HFF-Myc (cell line): ENCODE data around the gene RAB29.
A peak's percentile ranks its signal among the peaks of the same experiment; 100 is the strongest.

ENCODE experiments used
- DNase-seq: peaks from one replicate; pipeline ENCODE4 v3.0.0-alpha.2; 2011; ENCODE audit warnings: low read depth; ENCODE audit errors: extremely low read depth
- H3K4me3 ChIP-seq: replicated peaks from 2 replicates; pipeline ENCODE4 v1.5.1; 2011; ENCODE audit warnings: low read depth, mild to moderate bottlenecking, control low read depth, low read length
- CTCF ChIP-seq: IDR thresholded peaks from 2 replicates; pipeline ENCODE4 v1.5.1; 2012; ENCODE audit warnings: mild to moderate bottlenecking, low read depth, low read length, control low read depth; ENCODE audit errors: missing control alignments

Gene RAB29

GRCh38 chr1:205780335-205780734 lies 5.1 kb upstream of the RAB29 start:
- no peak for DNase-seq
- TF ChIP-seq CTCF = no peak
- H3K4me3 ChIP-seq = no peak overlapping the region

GRCh38 chr1:205777994-205778393 lies 2.7 kb upstream of the RAB29 start:
- TF ChIP-seq CTCF = no peak
- H3K4me3 ChIP-seq = no peak overlapping the region
- DNase-seq = no peak

GRCh38 chr1:205775717-205776056 lies 405 bp upstream of the RAB29 start:
- no peak for DNase-seq
- TF ChIP-seq CTCF = no peak
- H3K4me3 ChIP-seq = peak overlapping the region; percentile 81

- no peak for TF ChIP-seq CTCF
- H3K4me3 ChIP-seq = peak overlapping the region; percentile 81
- no peak for DNase-seq
Measured at GRCh38 chr1:205774198-205775014, 876 bp downstream of the RAB29 start.

- DNase-seq = no peak
- TF ChIP-seq CTCF = no peak
Measured at GRCh38 chr1:205772607-205773032, 2.7 kb downstream of the RAB29 start.

GRCh38 chr1:205770618-205771017 lies 4.7 kb downstream of the RAB29 start:
- DNase-seq = no peak
- H3K4me3 ChIP-seq = no peak overlapping the region
- TF ChIP-seq CTCF = no peak

More at GRCh38 chr1:205772607-205773032, 2.7 kb downstream of the RAB29 start:
- H3K4me3 ChIP-seq = no peak overlapping the region
